ENCODE results near the gene BABAM2. TPM values are rescaled to one million over a fixed set of nuclear protein-coding genes. Genes with fewer than 3 reads are reported as not detected.

Gene BABAM2
- total RNA-seq, 1 donor from 2014 or later = 41.0 TPM

DNA sequence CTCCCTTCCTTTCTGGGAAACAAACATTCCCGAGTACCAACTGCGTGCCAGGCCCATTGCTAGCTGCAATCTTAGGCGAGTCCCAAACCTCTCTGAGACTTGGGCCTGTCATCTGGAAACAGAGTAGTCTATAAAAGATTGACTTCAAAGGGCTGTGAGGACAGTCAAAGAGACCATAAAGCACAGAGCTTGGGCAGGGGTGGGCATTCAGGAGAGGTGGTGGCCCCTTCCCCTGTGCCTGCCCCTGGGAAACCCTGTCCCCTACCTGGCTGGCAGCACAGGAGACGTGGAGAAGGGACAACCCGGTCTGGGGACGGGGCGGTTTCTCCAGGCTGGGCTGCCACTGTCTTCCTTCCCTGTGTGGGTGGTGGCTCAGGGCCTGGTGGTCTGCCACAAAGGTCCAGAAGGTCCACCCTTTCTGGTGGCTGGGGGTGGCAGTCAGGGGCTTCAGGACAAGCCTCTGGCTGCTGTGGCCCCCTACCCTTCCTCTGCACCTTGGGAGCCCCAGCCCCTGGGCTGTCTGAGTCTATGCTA is 468.2 kb downstream of the BABAM2 start:
- Histone ChIP-seq H3K9me3 (no peaks in the 10 kb centered on the region), H3K27ac (peak overlapping the region; percentile 68), H3K36me3 (no peaks in the 10 kb centered on the region), H3K4me3 (no peak overlapping the region), H3K27me3 (no peaks in the 10 kb centered on the region), H3K4me1 (peaks cover 54% of the 10 kb centered on the region)
- no peak for TF ChIP-seq POLR2AphosphoS5 (IDR thresholded peaks at IDR 0.05; ENCODE audit: insufficient read depth in 1 of 2, low read depth in 1 of 2)
- TF ChIP-seq, protein P1, sequence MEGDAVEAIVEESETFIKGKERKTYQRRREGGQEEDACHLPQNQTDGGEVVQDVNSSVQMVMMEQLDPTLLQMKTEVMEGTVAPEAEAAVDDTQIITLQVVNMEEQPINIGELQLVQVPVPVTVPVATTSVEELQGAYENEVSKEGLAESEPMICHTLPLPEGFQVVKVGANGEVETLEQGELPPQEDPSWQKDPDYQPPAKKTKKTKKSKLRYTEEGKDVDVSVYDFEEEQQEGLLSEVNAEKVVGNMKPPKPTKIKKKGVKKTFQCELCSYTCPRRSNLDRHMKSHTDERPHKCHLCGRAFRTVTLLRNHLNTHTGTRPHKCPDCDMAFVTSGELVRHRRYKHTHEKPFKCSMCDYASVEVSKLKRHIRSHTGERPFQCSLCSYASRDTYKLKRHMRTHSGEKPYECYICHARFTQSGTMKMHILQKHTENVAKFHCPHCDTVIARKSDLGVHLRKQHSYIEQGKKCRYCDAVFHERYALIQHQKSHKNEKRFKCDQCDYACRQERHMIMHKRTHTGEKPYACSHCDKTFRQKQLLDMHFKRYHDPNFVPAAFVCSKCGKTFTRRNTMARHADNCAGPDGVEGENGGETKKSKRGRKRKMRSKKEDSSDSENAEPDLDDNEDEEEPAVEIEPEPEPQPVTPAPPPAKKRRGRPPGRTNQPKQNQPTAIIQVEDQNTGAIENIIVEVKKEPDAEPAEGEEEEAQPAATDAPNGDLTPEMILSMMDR (IDR thresholded peaks at IDR 0.05) = no peak
- TF ChIP-seq POLR2A (IDR thresholded peaks at IDR 0.05) = no peak
- intact Hi-C loops (cut with DNase I) = no loop called here
- DNase-seq (ENCODE audit: extremely low spot score in 2 of 2) = no peak

DNA sequence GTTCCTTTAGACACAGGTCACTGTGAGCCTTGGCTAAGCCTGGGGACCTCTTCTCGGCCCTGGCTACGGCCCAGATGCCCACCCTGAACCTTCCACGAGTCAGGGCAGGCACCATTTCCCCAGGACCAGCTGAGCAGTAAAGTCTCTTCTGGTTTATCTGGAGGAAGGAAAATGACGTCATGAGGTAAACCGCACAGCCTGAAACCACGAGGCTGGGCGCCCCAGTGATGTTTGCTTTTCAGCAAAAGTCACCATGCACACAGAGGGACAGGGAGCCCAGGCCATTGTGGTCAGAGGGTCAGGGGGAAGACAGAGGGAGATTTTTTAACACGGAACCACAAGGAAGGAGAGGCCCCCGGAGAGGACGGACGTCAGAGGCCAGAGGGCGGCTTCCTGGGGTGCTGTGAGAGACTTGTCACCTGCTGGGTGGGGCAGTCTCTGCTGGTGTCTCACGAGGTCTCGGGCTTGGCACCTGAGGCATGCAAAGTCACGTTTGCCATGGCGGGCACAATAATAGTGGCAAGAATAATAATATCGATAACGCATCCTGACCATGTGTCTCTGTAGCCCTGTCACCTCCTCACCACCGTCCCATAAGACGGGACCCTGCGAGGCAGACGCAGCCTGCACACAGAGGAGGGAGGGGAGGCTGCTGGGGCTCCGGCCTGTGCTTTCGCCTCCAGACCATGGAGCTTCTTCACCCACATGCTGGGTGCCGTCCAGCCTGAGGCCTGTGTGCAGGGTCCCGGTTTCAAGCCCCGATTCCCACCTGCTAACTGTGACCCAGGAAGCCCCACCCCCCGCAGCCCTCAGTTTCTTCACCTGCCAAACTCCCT is 468.9 kb downstream of the BABAM2 start:
- H3K36me3 ChIP-seq = no peaks in the 10 kb centered on the region
- intact Hi-C loops (cut with DNase I) = no loop called here
- H3K27me3 ChIP-seq = no peaks in the 10 kb centered on the region
- no peaks in the 10 kb centered on the region for H3K9me3 ChIP-seq
- TF ChIP-seq POLR2AphosphoS5 (IDR thresholded peaks at IDR 0.05; ENCODE audit: insufficient read depth in 1 of 2, low read depth in 1 of 2) = peak in 1 of 2 donors; percentile 53
- TF ChIP-seq, protein P1 (IDR thresholded peaks at IDR 0.05) = no peak
- H3K4me1 ChIP-seq = peaks cover 54% of the 10 kb centered on the region
- peak overlapping the region; percentile 68 for H3K27ac ChIP-seq
- no peak overlapping the region for H3K4me3 ChIP-seq
- no peak for DNase-seq (ENCODE audit: extremely low spot score in 2 of 2)

DNA sequence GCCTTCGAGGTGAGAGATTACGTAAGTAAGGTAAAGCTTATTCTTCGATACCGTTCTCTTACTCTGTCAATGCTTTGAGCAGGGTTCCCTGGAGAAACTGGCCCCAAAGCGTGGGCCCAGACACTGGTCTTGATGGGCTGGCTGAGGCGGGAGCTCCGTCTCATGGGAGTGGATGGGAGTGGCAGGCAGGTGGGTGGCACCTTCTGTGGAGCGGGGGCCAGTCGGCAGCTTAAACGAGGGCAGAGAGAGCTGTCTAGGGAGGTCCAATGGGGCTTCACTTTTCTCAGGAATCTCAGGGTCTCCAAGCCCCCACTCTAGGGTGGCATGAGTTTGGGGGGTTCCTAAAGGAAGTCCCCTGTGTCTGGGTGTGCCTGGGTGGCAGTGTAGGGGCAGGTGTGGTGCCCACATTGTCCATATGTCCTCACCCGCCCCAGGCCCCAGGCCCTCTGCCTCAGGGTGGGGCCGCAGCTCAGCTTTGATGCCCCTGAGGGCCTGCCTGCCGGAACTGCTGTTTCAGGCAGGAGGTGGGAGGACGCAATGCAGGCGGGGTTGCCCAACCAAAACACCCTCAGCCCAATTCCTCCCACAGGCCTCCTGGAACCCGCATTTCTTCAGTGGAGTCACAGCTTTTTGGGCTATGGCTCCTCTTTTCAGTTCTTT is 469.7 kb downstream of the BABAM2 start:
- intact Hi-C loops (cut with DNase I) = no loop called here
- peaks cover 49% of the 10 kb centered on the region for H3K4me1 ChIP-seq
- no peak for DNase-seq (ENCODE audit: extremely low spot score in 2 of 2)
- no peaks in the 10 kb centered on the region for H3K36me3 ChIP-seq
- H3K9me3 ChIP-seq = no peaks in the 10 kb centered on the region
- TF ChIP-seq POLR2AphosphoS5 (IDR thresholded peaks at IDR 0.05; ENCODE audit: insufficient read depth in 1 of 2, low read depth in 1 of 2) (no peak), POLR2A (IDR thresholded peaks at IDR 0.05) (no peak)
- TF ChIP-seq, protein P1 (IDR thresholded peaks at IDR 0.05) = no peak
- peak overlapping the region; percentile 28 for H3K27ac ChIP-seq
- H3K4me3 ChIP-seq = no peak overlapping the region
- no peaks in the 10 kb centered on the region for H3K27me3 ChIP-seq

DNA sequence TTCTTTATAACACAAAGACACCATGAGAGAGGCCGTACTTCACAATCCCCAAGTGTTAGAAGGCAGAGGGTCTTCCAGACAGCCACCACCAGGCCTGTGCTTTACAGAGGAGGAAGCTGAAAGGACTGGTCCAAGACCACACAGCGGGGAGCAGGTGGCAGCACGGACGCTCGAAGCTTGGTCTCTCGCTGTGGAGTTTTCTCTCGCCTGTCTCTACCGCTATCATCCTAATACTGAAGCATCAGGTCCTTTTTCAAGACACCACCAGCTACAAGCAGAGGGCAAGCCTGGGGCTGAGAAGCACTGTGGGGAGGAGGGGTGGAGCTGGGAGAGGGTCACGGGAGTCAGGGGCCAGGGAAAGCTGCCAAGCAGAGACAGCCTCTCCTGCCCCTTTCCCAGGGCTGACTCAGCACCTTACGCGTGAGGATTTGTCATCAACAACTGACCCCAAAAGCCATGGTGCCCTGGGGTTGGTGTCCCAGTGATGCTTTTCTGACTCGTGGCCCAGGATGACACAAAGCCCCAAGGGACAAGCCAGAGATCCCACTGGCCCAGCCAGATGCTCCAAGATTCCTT is 470.3 kb downstream of the BABAM2 start:
- intact Hi-C loops (cut with DNase I) = no loop called here
- DNase-seq (ENCODE audit: extremely low spot score in 2 of 2) = no peak
- Histone ChIP-seq H3K4me3 (no peak overlapping the region), H3K27ac (peak overlapping the region; percentile 42), H3K9me3 (no peaks in the 10 kb centered on the region), H3K36me3 (no peaks in the 10 kb centered on the region), H3K27me3 (no peaks in the 10 kb centered on the region), H3K4me1 (peaks cover 43% of the 10 kb centered on the region)
- peak in 1 of 2 donors; percentile 63 for TF ChIP-seq POLR2AphosphoS5 (IDR thresholded peaks at IDR 0.05; ENCODE audit: insufficient read depth in 1 of 2, low read depth in 1 of 2)
- TF ChIP-seq POLR2A (IDR thresholded peaks at IDR 0.05) = no peak
- TF ChIP-seq, protein P1 (IDR thresholded peaks at IDR 0.05) = no peak

Measured in vagina (tissue), 2 donors.